CD14-positive monocyte (primary cell): Measurements from ENCODE around the gene SH3TC2. TPM values are rescaled to one million over a fixed set of nuclear protein-coding genes. Genes with fewer than 3 reads are reported as not detected.
A peak's percentile ranks its signal among the peaks of the same experiment; 100 is the strongest.

Experiments
- DNase-seq, 3 donors: peaks; one replicate each; pipeline ENCODE4 v3.0.0-alpha.2; 2011 to 2022
- H2AFZ ChIP-seq: 2 replicates; pipeline ENCODE4 v1.6.0; 2012; ENCODE audit warnings: mild to moderate bottlenecking, low read depth, low read length, inconsistent platforms; ENCODE audit not compliant: insufficient read depth, poor library complexity, severe bottlenecking
- H3K27ac ChIP-seq, 2 donors: 1 replicate in 1 of 2; 2 replicates in 1 of 2; pipeline ENCODE4 v1.5.1; 2012 to 2013; ENCODE audit warnings: low read length in 2 of 2, control low read depth in 1 of 2, inconsistent platforms in 1 of 2, low read depth in 1 of 2, mild to moderate bottlenecking in 1 of 2
- H3K27me3 ChIP-seq, 2 donors: one replicate each; pipeline versions ENCODE4 v1.6.0 to v1.6.1; 2011 to 2013; ENCODE audit warnings: low read length in 2 of 2; ENCODE audit not compliant: control insufficient read depth in 2 of 2, insufficient read depth in 2 of 2
- H3K36me3 ChIP-seq, 2 donors: replicated peaks in 1 of 2; 1 replicate in 1 of 2; 2 replicates in 1 of 2; pipeline versions ENCODE4 v1.5.1 to v1.6.1; 2012 to 2013; ENCODE audit warnings: low read length in 2 of 2, control low read depth in 1 of 2, inconsistent platforms in 1 of 2, mild to moderate bottlenecking in 1 of 2; ENCODE audit not compliant: insufficient read depth in 2 of 2, control insufficient read depth in 1 of 2
- H3K4me1 ChIP-seq, 2 donors: 1 replicate in 1 of 2; 2 replicates in 1 of 2; pipeline versions ENCODE4 v1.5.1 to v1.6.1; 2012 to 2013; ENCODE audit warnings: low read length in 2 of 2, control low read depth in 1 of 2, inconsistent platforms in 1 of 2, mild to moderate bottlenecking in 1 of 2, moderate library complexity in 1 of 2; ENCODE audit not compliant: insufficient read depth in 2 of 2, control insufficient read depth in 1 of 2
- H3K4me2 ChIP-seq: replicated peaks from 2 replicates; pipeline ENCODE3; 2012; ENCODE audit warnings: low read length, moderate library complexity, mild to moderate bottlenecking; ENCODE audit not compliant: poor library complexity, severe bottlenecking; ENCODE audit errors: extremely low read depth
- H3K4me3 ChIP-seq, 3 experiments: fragments of 200-600 bp in 1 of 3; sonication (generic) in 1 of 3; replicated peaks in 1 of 3; 1 replicate in 2 of 3; 2 replicates in 1 of 3; pipeline ENCODE4 v1.5.1; 2011 to 2013; ENCODE audit warnings: low read length in 3 of 3, mild to moderate bottlenecking in 3 of 3, control low read depth in 2 of 3, low read depth in 2 of 3, inconsistent platforms in 1 of 3, moderate library complexity in 1 of 3
- H3K79me2 ChIP-seq: 2 replicates; pipeline ENCODE4 v1.6.0; 2012; ENCODE audit warnings: mild to moderate bottlenecking, control low read depth, inconsistent platforms, low read length, moderate library complexity; ENCODE audit not compliant: insufficient read depth
- H3K9ac ChIP-seq: 2 replicates; pipeline ENCODE4 v1.6.0; 2017; ENCODE audit warnings: low read length, mild to moderate bottlenecking; ENCODE audit not compliant: insufficient read depth, poor library complexity, severe bottlenecking
- H3K9me3 ChIP-seq, 2 donors: replicated peaks in 1 of 2; 1 replicate in 1 of 2; 2 replicates in 1 of 2; pipeline versions ENCODE4 v1.5.1 to v1.6.1; 2012 to 2013; ENCODE audit warnings: low read length in 2 of 2, control low read depth in 1 of 2; ENCODE audit not compliant: control insufficient read depth in 1 of 2, insufficient read depth in 1 of 2
- H4K20me1 ChIP-seq: 2 replicates; pipeline ENCODE4 v1.6.0; 2012; ENCODE audit warnings: mild to moderate bottlenecking, low read length, control low read depth, moderate library complexity; ENCODE audit not compliant: insufficient read depth
- H3K27ac Mint-ChIP-seq, 7 donors: one replicate each; pipeline ENCODE4 v1.8.0; 2020; ENCODE audit warnings: mild to moderate bottlenecking in 7 of 7, mixed read lengths in 7 of 7, moderate library complexity in 6 of 7, inconsistent platforms in 2 of 7
- H3K27me3 Mint-ChIP-seq, 3 donors: one replicate each; pipeline ENCODE4 v1.8.0; 2021 to 2022; ENCODE audit warnings: low read depth in 3 of 3, mild to moderate bottlenecking in 3 of 3, mixed read lengths in 3 of 3, moderate library complexity in 3 of 3, inconsistent platforms in 1 of 3
- H3K36me3 Mint-ChIP-seq, 2 donors: one replicate each; pipeline ENCODE4 v1.8.0; 2020; ENCODE audit warnings: mixed read lengths in 2 of 2, inconsistent platforms in 1 of 2, mild to moderate bottlenecking in 1 of 2
- H3K4me1 Mint-ChIP-seq: one replicate; pipeline ENCODE4 v1.8.0; 2020; ENCODE audit warnings: mild to moderate bottlenecking, mixed read lengths
- H3K4me3 Mint-ChIP-seq, 2 donors: one replicate each; pipeline ENCODE4 v1.8.0; 2020; ENCODE audit warnings: mild to moderate bottlenecking in 2 of 2, mixed read lengths in 2 of 2, moderate library complexity in 1 of 2
- H3K9me3 Mint-ChIP-seq, 7 donors: one replicate each; pipeline ENCODE4 v1.8.0; 2020 to 2022; ENCODE audit warnings: mixed read lengths in 7 of 7, mild to moderate bottlenecking in 6 of 7, moderate library complexity in 6 of 7, inconsistent platforms in 2 of 7
- CTCF ChIP-seq: fragments of 200-600 bp; IDR thresholded peaks from one replicate; pipeline ENCODE4 v1.8.0; 2022; ENCODE audit warnings: antibody characterized with exemption, mild to moderate bottlenecking
- WGBS: methylation state at CpG from one replicate; pipeline ENCODE4 v1.1.5; 2013; ENCODE audit warnings: missing lambda C conversion rate; ENCODE audit not compliant: insufficient coverage; 5-methylcytosine and 5-hydroxymethylcytosine counted together
- intact Hi-C, 2 donors: fragments of 100-400 bp; cut with micrococcal nuclease; formaldehyde crosslinking; loops; one replicate each; pipeline versions ENCODE4 v1.15.0 to v1.15.1; 2023
- polyA plus RNA-seq, 3 donors: library from polyadenylated mRNA; depleted of rRNA in 1 of 3; unstranded in 2 of 3; stranded (reverse) in 1 of 3; fragments of 300-500 nt in 2 of 3; fragments of >200 nt in 1 of 3; fragmentation: Illumina TruSeq in 2 of 3; gene quantifications; 1 replicate in 2 of 3; 2 replicates in 1 of 3; pipeline ENCODE4 v1.2.3, GENCODE V29; 2012 to 2021

Gene SH3TC2
- polyA plus RNA-seq, 3 donors = 0.01 to 0.30 (median 0.14) TPM

GRCh38 chr5:149035372-149035790 lies 27.5 kb downstream of the SH3TC2 start:
- H3K27me3 Mint-ChIP-seq = peaks cover 0 to 2% (median 2%) of the 10 kb centered on the region in 3 donors
- WGBS = 0% methylated on average over 1 of the region's 8 CpGs
- Histone ChIP-seq H3K4me3 (no peak overlapping the region), H3K4me2 (no peak overlapping the region), H3K9me3 (no peaks in the 10 kb centered on the region), H3K9ac (no peak overlapping the region), H2AFZ (no peak overlapping the region), H3K27ac (no peak overlapping the region), H3K79me2 (no peaks in the 10 kb centered on the region), H3K27me3 (no peaks in the 10 kb centered on the region), H3K36me3 (no peaks in the 10 kb centered on the region), H4K20me1 (no peaks in the 10 kb centered on the region), H3K4me1 (peaks cover 46 to 52% of the 10 kb centered on the region in 2 donors)
- H3K4me3 Mint-ChIP-seq = peak overlapping the region in 1 of 2 donors; percentile 61
- peak; percentile 86 for TF ChIP-seq CTCF
- peak overlapping the region in 3 of 7 donors; percentile 5 to 52 (median 31) for H3K27ac Mint-ChIP-seq
- intact Hi-C loops = loop anchor here (10.0 kb wide), 3 partner anchors 301 to 851 kb away; no protein-coding TSS in a partner anchor
- peak; percentile 53 to 70 (median 64) for DNase-seq
- no peaks in the 10 kb centered on the region for H3K9me3 Mint-ChIP-seq
- H3K4me1 Mint-ChIP-seq = peaks cover 53% of the 10 kb centered on the region
- no peaks in the 10 kb centered on the region for H3K36me3 Mint-ChIP-seq

- H3K4me1 Mint-ChIP-seq = peaks cover 8% of the 10 kb centered on the region
- Histone ChIP-seq H3K27me3 (no peaks in the 10 kb centered on the region), H2AFZ (no peak overlapping the region), H3K36me3 (no peaks in the 10 kb centered on the region), H3K4me2 (no peak overlapping the region), H3K27ac (no peak overlapping the region), H3K79me2 (no peaks in the 10 kb centered on the region), H3K9ac (no peak overlapping the region), H3K9me3 (no peaks in the 10 kb centered on the region), H3K4me1 (peaks cover 6 to 9% of the 10 kb centered on the region in 2 donors), H3K4me3 (no peak overlapping the region), H4K20me1 (no peaks in the 10 kb centered on the region)
- no peak for DNase-seq
- H3K27ac Mint-ChIP-seq = peak overlapping the region in 1 of 7 donors; percentile 7
- peaks cover 0 to 2% (median 0%) of the 10 kb centered on the region in 3 donors for H3K27me3 Mint-ChIP-seq
- no peak overlapping the region for H3K4me3 Mint-ChIP-seq
- no peak for TF ChIP-seq CTCF
- WGBS = no CpG with 5 or more reads among the region's 3 CpGs
- H3K36me3 Mint-ChIP-seq = no peaks in the 10 kb centered on the region
- H3K9me3 Mint-ChIP-seq = no peaks in the 10 kb centered on the region
- intact Hi-C loops = loop anchor here (5.0 to 10.0 kb wide), 4 partner anchors 296 to 846 kb away; no protein-coding TSS in a partner anchor
These were observed 31.9 kb downstream of the SH3TC2 start for GRCh38 chr5:149030838-149031397.
